Keratinocyte (primary cell): ENCODE results near the gene MVB12A.

ENCODE experiments used
- EZH2 ChIP-seq: IDR thresholded peaks from one replicate; pipeline ENCODE4 v1.6.1; 2012; ENCODE audit warnings: inconsistent platforms, mild to moderate bottlenecking, low read length, moderate library complexity
- TF ChIP-seq, protein P1 (sequence below), 3 experiments: IDR thresholded peaks in 1 of 3; conservative IDR thresholded peaks in 1 of 3; optimal IDR thresholded peaks in 1 of 3; 2 replicates in 2 of 3; 3 replicates in 1 of 3; pipeline versions ENCODE3 to v1.5.1; 2011; ENCODE audit warnings: low read length in 3 of 3, mild to moderate bottlenecking in 3 of 3, moderate library complexity in 2 of 3, control low read depth in 1 of 3, inconsistent platforms in 1 of 3; ENCODE audit not compliant: insufficient read depth in 2 of 3; ENCODE audit errors: extremely low read depth in 1 of 3

DNA sequence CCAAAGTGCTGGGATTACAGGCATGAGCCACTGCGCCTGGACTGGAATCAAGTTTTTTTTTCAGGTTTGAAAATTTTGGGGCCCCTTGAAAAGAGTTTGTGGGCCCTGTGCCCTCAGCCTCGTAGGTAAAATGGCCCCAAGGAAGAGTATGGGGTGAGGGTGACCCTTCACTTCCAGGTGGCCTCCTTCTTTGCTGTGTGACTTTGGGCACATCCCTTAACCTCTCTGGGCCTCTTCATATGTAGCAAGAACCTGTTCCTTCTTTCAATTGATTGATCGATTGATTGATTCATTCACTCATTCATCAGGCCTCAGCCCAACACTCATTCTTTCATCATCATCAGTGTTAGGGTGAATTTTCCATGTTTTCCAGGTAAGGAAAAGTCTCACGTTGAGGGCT, 32.0 kb downstream of the MVB12A start:
- TF ChIP-seq, protein P1, sequence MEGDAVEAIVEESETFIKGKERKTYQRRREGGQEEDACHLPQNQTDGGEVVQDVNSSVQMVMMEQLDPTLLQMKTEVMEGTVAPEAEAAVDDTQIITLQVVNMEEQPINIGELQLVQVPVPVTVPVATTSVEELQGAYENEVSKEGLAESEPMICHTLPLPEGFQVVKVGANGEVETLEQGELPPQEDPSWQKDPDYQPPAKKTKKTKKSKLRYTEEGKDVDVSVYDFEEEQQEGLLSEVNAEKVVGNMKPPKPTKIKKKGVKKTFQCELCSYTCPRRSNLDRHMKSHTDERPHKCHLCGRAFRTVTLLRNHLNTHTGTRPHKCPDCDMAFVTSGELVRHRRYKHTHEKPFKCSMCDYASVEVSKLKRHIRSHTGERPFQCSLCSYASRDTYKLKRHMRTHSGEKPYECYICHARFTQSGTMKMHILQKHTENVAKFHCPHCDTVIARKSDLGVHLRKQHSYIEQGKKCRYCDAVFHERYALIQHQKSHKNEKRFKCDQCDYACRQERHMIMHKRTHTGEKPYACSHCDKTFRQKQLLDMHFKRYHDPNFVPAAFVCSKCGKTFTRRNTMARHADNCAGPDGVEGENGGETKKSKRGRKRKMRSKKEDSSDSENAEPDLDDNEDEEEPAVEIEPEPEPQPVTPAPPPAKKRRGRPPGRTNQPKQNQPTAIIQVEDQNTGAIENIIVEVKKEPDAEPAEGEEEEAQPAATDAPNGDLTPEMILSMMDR (optimal IDR thresholded peaks at IDR 0.05 in 1 of 3, IDR thresholded peaks at IDR 0.05 in 1 of 3, conservative IDR thresholded peaks at IDR 0.05 in 1 of 3; ENCODE audit: extremely low read depth in 1 of 3, insufficient read depth in 2 of 3, low read length in 3 of 3): no peak
- no peak for TF ChIP-seq EZH2
